Lung (tissue), 12 donors: ENCODE measurements around the gene ITGAD. TPM values are rescaled to one million over a fixed set of nuclear protein-coding genes. Genes with fewer than 3 reads are reported as not detected.

Source experiments
- ATAC-seq: fragments of 200-7000 bp; cut with Tn5 transposase; one replicate; pipeline ENCODE4 v1.9.1; 2020; ENCODE audit warnings: moderate number of reproducible peaks; ENCODE audit not compliant: insufficient read depth, low FRiP score
- DNase-seq, 3 donors: peaks; one replicate each; pipeline ENCODE4 v3.0.0-alpha.2; 2013 to 2017
- H3K27ac ChIP-seq, 2 donors: one replicate each; pipeline ENCODE4 v1.5.1; 2013; ENCODE audit warnings: mild to moderate bottlenecking in 2 of 2, moderate library complexity in 2 of 2, control low read depth in 1 of 2, inconsistent platforms in 1 of 2, low read depth in 1 of 2, low read length in 1 of 2
- H3K27me3 ChIP-seq, 3 donors: one replicate each; pipeline ENCODE4 v1.5.1; 2013; ENCODE audit warnings: low read length in 2 of 3; ENCODE audit not compliant: control insufficient read depth in 3 of 3, insufficient read depth in 3 of 3
- H3K36me3 ChIP-seq, 4 donors: one replicate each; pipeline ENCODE4 v1.5.1; 2013; ENCODE audit warnings: low read length in 4 of 4, mild to moderate bottlenecking in 1 of 4, moderate library complexity in 1 of 4; ENCODE audit not compliant: control insufficient read depth in 4 of 4, insufficient read depth in 4 of 4
- H3K4me1 ChIP-seq, 5 donors: one replicate each; pipeline ENCODE4 v1.5.1; 2013; ENCODE audit warnings: low read length in 5 of 5, mild to moderate bottlenecking in 2 of 5, moderate library complexity in 1 of 5; ENCODE audit not compliant: control insufficient read depth in 5 of 5, insufficient read depth in 5 of 5
- H3K4me3 ChIP-seq: one replicate; pipeline ENCODE4 v1.5.1; 2013; ENCODE audit warnings: mild to moderate bottlenecking, control low read depth, moderate library complexity
- H3K9ac ChIP-seq, 2 donors: one replicate each; pipeline ENCODE4 v1.5.1; 2013; ENCODE audit warnings: low read length in 2 of 2, control low read depth in 1 of 2; ENCODE audit not compliant: insufficient read depth in 1 of 2
- H3K9me3 ChIP-seq, 4 donors: one replicate each; pipeline ENCODE4 v1.5.1; 2013; ENCODE audit warnings: low read length in 3 of 4, mild to moderate bottlenecking in 1 of 4, moderate library complexity in 1 of 4; ENCODE audit not compliant: control insufficient read depth in 4 of 4, insufficient read depth in 3 of 4
- WGBS, 2 donors: extraction: QIAGEN DNeasy Blood & Tissue Kit; methylation state at CpG; one replicate each; pipeline ENCODE4 v1.1.7; 2013; 5-methylcytosine and 5-hydroxymethylcytosine counted together
- polyA plus RNA-seq, 2 donors: library from polyadenylated mRNA; stranded (reverse); fragments of 200-250 nt; gene quantifications; one replicate each; pipeline ENCODE4 v1.2.1, GENCODE V29; 2013
- total RNA-seq, 2 donors: library from RNA; depleted of rRNA in 1 of 2; stranded (reverse); fragments of >200 nt in 1 of 2; gene quantifications; one replicate each; pipeline ENCODE4 v1.2.1, GENCODE V29; 2014 to 2021
- TF ChIP-seq, protein P1 (sequence below): IDR thresholded peaks from 2 replicates; pipeline ENCODE4 v1.5.1; 2012; ENCODE audit warnings: mild to moderate bottlenecking; ENCODE audit errors: control extremely low read depth, extremely low read depth
- donor health status: control.
- donor health status: control.
- donor health status: Bipolar disorder and iron deficiency.
- donor health status: healthy.
- donor health status: DM: yes; HTN: yes; CAD: no.

The ITGAD gene
- total and polyA plus RNA-seq, 4 donors = 0.19 to 1.5 (median 0.33) TPM

DNA sequence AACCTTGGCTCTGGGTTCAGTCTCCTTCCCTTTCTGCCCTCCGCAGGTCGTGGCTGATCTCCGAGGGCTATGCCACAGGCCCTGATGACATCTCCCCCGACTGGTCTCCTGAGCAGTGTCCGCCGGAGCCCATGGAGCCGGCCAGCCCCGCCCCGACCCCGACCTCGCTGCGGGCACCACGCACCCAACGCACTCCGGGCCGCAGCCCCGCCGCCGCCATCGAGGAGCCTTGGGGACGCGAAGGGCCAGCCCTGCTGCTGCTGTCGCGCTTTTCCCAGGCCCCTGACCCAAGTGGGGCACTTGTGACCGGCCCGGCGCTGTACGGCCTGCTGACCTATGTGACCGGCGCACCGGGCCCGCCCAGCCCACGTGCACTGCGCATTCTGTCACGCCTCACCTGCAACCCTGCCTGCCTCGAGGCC, 71.2 kb downstream of the ITGAD start:
- no peak for DNase-seq
- H3K36me3 ChIP-seq = peaks cover 3 to 39% (median 9%) of the 10 kb centered on the region in 4 donors
- 95 to 97% methylated on average over 36 of the region's 36 CpGs for WGBS, 2 donors

DNA sequence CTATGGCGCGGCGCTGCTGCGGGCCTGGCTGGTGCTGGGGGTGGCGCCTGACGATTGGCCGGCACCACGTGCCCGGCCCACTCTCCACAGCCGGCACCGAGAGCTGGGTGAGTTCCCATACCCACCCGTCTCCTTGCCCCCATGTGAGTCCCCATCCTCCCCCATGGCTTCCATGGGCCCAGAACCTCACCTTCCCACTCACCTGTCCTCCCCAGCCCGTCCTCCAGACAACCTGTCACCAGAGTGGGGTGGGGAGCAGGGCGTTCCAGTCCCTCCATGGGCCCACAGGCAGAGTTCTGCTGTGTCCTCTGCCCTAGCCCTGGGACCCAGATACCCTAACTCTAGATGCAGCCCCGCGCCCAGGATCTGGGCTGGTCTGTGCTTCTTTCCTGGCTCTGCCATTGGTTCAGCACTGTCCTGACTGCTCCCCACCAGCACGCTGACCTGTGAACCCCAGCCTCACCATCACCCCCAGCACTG, 71.7 kb downstream of the ITGAD start:
- H3K4me1 ChIP-seq = peaks cover 0 to 8% (median 5%) of the 10 kb centered on the region in 5 donors
- peaks cover 3 to 39% (median 9%) of the 10 kb centered on the region in 4 donors for H3K36me3 ChIP-seq
- DNase-seq (no peak), ATAC-seq (no peak)
- H3K27ac ChIP-seq = no peak overlapping the region
- 93 to 95% methylated on average over 14 to 17 of the region's 17 CpGs for WGBS, 2 donors
- TF ChIP-seq, protein P1, sequence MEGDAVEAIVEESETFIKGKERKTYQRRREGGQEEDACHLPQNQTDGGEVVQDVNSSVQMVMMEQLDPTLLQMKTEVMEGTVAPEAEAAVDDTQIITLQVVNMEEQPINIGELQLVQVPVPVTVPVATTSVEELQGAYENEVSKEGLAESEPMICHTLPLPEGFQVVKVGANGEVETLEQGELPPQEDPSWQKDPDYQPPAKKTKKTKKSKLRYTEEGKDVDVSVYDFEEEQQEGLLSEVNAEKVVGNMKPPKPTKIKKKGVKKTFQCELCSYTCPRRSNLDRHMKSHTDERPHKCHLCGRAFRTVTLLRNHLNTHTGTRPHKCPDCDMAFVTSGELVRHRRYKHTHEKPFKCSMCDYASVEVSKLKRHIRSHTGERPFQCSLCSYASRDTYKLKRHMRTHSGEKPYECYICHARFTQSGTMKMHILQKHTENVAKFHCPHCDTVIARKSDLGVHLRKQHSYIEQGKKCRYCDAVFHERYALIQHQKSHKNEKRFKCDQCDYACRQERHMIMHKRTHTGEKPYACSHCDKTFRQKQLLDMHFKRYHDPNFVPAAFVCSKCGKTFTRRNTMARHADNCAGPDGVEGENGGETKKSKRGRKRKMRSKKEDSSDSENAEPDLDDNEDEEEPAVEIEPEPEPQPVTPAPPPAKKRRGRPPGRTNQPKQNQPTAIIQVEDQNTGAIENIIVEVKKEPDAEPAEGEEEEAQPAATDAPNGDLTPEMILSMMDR = no peak
- no peaks in the 10 kb centered on the region for H3K9me3 ChIP-seq
- H3K9ac ChIP-seq = no peak overlapping the region
- no peak overlapping the region for H3K4me3 ChIP-seq
- no peaks in the 10 kb centered on the region for H3K27me3 ChIP-seq

More for the DNA sequence above, 71.2 kb downstream of the ITGAD start:
- Histone ChIP-seq H3K9ac (no peak overlapping the region), H3K4me1 (peaks cover 0 to 8% (median 5%) of the 10 kb centered on the region in 5 donors), H3K27me3 (no peaks in the 10 kb centered on the region), H3K4me3 (no peak overlapping the region), H3K27ac (no peak overlapping the region), H3K9me3 (no peaks in the 10 kb centered on the region)
- no peak for ATAC-seq
- TF ChIP-seq, protein P1 = no peak

DNA sequence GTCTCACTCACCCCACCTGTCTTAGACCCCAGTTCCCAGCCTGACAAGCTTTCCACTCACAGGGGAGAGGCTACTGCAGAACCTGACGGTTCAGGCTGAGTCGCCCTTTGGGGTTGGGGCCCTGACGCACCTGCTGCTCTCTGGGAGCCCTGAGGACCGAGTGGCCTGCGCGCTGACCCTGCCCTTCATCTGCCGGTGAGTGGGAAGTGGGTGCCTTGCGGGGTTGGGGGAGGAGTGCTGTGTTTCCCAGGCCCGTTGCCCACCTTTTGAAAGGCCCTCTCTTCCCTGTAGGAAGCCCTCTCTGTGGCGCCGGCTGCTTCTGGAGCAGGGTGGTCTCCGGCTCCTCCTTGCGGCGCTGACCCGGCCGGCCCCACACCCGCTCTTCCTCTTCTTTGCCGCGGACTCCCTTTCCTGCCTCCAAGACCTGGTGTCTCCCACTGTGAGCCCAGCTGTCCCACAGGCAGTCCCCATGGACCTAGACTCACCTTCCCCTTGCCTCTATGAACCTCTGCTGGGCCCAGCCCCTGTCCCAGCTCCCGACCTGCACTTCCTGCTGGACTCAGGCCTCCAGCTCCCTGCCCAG, 72.7 kb downstream of the ITGAD start:
- Histone ChIP-seq H3K36me3 (peaks cover 3 to 39% (median 9%) of the 10 kb centered on the region in 4 donors), H3K27me3 (no peaks in the 10 kb centered on the region), H3K4me1 (peaks cover 0 to 2% (median 0%) of the 10 kb centered on the region in 5 donors), H3K9ac (no peak overlapping the region), H3K9me3 (no peaks in the 10 kb centered on the region), H3K27ac (no peak overlapping the region), H3K4me3 (no peak overlapping the region)
- no peak for ATAC-seq
- WGBS, 2 donors = 73 to 94% methylated on average over 20 of the region's 20 CpGs
- DNase-seq = no peak
- TF ChIP-seq, protein P1 = no peak
